Measurements from ENCODE around the gene ACBD4.
A peak's percentile ranks its signal among the peaks of the same experiment; 100 is the strongest.

ACBD4 gene

DNA sequence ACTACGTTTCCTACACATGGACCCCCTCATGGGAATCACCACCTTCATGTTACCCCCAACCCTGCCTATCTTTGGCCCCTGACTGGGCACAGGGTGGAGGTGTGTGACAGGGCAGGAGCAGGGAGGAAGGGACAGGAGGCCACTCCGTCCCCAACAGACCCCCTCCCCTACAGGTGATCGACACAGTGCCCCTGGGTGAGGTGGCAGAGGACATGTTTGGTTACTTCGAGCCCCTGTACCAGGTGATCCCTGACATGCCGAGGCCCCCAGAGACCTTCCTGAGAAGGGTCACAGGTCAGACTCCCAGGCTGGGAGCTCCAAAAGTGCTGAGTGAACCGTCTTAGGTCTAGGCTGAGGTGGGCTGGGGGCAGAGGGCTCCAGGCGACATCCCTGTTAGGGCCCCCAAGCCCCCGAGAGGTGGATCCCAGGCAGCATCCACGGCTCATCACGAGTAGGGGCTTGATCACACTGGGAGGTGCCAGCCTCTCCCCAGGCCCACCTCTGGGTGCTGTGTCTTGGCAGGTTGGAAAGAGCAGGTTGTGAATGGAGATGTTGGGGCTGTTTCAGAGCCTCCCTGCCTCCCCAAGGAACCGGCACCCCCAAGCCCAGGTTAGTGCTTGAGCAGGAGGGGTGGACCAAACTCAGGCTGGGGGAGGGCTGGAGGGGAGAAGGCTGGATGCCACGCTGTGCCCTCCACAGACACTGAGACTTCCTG, 1.5 kb downstream of the ACBD4 start:
- no peak for DNase-seq (ENCODE audit: low spot score)

DNA sequence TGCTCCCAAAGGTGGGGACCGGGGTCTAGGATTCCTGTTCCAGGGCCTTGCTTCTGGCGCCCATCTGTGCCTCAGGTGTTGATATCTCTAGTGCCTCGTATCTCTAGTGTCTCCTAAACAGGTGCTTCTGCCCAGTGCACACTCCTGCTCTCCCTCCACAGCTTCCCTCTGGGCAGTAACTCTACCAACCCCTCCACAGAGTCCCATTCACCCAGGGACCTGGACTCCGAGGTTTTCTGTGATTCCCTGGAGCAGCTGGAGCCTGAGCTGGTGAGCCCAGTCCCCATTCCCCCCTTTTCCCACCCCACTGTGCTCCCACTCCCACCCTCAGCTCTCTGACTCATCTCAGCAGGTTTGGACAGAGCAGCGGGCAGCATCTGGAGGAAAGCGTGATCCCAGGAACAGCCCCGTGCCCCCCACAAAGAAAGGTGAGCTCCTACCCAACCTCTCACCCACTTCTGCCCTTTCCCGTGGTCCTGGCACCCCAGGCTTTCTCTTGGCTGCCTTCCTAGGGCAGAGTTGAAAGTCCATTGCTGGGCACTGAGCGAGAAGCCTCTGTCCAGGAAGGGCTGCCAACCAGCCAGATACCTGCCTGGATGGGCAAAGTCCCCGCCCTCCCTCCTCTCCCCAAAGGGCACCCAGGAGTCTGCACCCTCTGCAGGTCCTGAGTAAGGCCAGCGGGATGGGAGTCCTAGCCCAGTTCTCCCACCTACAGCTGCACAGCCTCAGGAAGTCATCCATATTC, 2.2 kb downstream of the ACBD4 start:
- no peak for DNase-seq (ENCODE audit: low spot score)

DNA sequence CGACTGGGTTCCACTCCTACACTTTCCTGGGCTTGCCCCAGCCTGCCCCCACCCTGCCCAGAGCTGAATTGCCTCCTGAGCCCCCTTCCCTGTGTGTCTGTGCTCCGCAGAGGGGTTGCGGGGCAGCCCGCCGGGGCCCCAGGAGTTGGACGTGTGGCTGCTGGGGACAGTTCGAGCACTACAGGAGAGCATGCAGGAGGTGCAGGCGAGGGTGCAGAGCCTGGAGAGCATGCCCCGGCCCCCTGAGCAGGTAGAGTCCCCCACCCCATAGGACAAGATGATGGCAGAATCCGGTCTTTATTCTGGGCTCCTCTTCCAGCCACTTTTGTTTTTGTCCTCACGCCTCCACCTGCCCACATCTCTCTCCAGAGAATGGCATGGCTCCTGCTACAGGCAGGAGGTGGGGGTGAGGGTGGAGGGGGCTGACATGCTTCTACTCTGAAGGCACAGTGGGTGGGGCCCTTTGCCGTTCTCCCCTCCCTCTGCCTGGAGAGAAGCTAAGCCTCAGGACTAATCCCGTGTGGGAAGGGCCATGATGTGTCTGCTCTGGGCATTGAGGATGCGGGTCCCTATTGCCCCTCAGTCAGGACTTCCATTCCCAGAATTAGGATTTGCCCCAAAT, 3.5 kb downstream of the ACBD4 start:
- DNase-seq (ENCODE audit: low spot score), result no peak

DNA sequence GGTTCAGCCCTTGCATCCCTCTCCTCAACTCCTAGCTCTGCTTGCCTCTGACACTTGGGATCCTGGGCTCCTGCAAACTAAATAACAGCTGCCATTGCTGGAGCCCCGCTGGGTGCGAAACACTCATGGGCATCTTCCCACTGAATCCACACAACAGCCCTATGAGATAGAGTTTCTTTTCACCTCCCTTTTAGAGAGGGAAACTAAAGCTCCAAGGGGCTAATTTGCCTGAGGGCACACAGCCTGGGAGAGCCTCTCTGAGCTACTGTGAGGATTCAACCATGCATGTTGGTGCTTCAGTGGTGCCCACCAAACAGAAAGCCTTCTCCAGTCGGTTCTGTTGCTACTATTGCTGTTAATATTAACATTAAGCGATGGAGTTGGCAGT, 4.0 kb downstream of the ACBD4 start:
- no peak for DNase-seq (ENCODE audit: low spot score)

DNA sequence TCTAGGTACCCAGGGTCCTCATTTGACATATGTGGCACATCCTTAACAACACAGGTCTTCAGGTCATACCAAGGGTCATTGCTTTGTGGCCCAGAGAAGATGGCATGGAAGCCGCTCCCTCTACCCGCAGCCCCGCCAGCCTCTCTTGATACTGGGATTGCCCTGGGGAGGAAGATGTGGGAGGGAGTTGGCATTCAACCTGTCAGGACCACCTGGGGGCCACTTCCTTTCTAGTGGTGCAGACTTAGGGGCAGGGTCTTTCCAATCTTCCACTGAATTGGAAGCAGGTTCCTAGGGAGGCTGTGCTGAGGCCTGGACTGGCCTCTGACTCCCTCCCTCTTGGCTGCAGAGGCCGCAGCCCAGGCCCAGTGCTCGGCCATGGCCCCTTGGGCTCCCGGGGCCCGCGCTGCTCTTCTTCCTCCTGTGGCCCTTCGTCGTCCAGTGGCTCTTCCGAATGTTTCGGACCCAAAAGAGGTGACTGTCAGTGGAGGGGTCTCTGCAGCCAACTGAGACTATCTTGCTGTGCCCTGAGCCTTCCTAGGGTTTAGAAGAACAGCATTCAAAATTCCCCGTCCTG, 7.7 kb downstream of the ACBD4 start:
- DNase-seq (ENCODE audit: low spot score), result no peak

DNA sequence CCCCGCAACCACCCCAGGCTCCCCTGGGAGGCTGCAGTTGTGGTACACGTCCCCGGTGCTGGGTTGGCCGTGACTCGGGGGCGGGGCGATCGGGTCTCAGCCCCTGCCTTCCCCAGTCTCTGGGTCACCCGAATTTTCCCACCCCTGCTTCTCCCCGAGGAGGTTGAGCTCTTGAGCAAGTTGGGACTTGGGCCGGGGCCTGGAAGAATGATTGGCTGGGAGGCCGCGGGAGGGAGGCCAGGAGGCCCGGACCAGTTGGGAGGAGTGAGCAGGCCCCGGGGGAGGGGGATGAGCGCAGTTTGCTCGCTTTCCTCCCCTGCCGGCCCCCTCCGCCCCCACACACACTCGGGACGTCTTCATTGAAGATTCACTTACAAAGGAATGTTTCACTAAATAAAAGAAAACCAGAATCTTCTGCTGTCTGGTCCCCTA, 8.3 kb downstream of the ACBD4 start:
- DNase-seq (ENCODE audit: low spot score), result no peak

DNA sequence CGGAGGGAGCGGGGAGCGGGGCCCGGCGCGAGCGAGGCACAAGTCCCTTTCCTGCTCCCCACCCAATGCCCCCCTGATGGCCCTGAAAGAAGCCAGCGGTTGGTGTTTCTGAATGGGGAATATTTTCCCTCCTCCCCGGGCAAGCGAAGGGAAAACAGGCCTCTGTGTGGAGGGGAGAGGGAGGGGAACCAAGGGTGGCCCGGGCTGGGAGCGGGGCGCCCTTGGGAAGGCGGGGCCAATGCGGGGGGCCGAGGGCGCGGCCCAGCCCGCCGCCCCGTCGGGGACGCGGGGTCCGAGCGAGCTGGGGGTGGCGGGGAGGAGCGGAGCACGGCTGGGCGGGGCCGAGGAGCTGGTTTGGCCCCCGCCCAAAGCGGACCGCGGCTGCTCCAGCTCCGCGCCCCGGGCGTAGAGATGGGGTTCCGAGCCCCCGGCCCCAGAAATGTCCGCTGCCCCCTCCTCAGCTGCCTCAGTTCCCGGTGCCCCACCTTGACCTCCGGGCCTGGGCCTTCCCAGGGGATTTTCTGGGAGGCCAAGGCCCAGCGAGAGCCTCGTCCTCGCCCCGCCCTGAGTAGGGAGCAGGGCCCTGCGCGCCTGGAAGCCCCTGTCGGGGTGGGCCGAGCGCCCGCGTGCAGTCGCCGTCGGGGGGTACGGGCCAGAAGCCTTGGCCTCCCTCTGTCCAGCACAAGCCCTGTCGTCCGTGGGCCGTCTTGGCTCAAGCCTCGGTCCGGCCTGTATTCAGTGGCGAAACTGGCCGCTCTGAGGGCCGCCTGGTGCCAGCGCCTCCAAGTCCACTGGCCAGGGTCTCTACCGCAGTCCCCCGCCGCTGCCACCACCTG, 8.9 kb downstream of the ACBD4 start:
- no peak for DNase-seq (ENCODE audit: low spot score)

DNA sequence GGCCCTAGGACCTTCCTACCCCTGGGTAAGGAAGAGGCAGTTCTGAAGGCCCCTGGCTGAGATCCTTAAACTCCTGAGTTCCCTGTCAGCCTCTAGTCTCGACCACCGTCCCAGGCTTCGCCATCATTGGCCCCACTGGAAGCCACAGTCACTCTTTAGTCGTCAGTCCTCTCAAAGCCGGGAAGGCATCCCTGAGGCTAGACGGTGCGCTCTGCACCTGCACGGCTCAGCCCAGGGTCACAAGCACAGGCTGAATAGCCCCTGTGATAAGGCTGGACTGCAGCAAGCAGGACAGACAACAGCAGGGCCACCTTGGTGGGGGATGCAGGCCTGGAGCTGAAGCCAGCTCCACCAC, 9.5 kb downstream of the ACBD4 start:
- no peak for DNase-seq (ENCODE audit: low spot score)

DNA sequence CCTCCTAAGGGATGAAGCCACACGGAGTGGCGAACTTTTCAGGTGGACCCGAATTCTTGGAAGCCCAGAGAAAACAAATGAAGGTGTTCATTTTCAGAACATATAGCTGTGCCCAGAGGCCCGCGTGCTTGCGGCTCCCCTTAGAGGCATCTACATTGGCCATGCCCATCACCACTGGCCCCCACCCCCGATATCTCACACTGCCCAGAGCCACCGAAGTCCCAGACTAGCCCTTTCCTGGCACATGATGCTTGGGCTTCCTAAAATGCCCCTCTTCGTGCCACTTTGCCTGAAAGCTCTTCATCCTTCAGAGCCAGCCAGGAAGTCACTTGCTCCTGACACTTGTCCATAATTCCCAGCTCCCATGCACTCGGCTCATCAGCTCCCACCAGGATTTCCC, 10.7 kb downstream of the ACBD4 start:
- DNase-seq (ENCODE audit: low spot score), result no peak

DNA sequence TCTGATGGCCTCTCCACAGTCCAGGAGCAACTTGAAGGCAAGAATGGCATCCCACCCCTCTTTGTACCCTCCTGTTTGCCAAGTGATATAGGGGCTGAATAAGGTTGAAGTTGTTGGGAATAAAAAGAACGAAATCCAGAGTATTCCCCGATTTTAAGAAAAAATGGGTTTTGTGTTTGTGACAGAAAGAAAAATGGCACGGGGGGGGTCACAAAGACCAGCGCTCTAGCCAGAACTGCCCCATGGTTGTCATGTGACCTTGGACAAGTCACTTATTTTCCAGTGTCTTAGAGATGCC, 11.1 kb downstream of the ACBD4 start:
- no peak for DNase-seq (ENCODE audit: low spot score)

DNA sequence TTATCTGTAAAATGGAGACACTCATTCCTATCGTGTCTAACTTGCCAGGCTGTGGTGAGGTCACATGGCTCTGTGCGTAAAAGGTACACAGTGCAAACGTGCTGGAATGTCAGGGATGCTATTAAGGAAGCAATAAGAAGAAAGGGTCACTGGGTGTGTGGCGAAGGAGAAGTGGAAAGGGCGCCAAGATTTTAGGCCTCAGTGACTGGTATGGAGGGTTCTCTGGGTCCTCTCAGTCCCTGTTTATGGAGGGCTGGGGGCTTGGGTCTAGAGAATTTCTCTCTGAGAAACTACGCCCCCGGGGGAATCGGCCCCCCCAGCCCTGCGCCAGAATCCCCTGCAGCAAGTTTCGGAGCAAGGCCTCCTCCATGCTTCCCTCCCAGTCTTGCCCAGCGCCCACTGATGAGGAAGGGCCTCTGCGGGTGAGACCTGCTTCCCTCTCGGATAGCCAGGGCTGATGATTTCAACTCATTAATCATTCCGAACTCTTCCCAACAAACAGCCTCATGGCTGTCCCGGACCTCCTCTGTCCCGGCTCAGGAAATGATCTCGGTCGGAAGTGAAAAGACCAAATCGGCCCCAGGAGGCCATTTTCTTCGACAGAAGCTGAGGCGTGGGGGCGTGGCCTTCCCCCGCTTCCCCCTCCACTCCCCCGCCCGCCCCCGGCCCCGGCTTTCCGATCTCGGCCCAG, 11.5 kb downstream of the ACBD4 start:
- peak; percentile 65 for DNase-seq (ENCODE audit: low spot score)

DNA sequence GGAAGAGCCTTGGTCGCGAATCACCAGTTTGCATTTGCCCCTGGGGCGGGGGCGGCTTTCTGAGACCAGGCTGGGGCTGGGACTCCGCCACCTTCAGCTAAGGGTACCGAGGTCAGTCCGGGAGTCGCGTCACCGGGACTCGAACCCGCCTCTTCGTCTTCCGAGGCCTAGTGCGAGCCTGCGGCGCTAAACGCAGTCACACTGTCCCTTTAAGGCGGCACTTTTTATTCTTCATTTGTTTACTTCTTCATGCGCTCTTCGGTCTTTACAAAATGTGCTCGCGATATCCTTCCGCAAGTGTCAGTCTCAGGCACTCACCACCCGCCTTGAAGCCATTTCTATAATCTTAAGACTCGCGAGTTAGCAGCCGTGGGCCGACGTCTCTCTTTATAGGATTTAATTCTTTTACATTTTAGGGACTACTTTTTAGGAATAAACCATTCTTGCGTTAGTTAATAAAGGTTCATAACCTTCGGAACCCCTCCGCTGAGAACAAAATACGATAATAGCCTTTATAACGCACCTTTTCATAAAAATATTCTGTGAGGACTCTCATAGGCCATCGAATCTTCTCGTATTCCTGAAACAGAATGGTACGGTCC, 12.2 kb downstream of the ACBD4 start:
- DNase-seq (ENCODE audit: low spot score), result peak; percentile 82

DNA sequence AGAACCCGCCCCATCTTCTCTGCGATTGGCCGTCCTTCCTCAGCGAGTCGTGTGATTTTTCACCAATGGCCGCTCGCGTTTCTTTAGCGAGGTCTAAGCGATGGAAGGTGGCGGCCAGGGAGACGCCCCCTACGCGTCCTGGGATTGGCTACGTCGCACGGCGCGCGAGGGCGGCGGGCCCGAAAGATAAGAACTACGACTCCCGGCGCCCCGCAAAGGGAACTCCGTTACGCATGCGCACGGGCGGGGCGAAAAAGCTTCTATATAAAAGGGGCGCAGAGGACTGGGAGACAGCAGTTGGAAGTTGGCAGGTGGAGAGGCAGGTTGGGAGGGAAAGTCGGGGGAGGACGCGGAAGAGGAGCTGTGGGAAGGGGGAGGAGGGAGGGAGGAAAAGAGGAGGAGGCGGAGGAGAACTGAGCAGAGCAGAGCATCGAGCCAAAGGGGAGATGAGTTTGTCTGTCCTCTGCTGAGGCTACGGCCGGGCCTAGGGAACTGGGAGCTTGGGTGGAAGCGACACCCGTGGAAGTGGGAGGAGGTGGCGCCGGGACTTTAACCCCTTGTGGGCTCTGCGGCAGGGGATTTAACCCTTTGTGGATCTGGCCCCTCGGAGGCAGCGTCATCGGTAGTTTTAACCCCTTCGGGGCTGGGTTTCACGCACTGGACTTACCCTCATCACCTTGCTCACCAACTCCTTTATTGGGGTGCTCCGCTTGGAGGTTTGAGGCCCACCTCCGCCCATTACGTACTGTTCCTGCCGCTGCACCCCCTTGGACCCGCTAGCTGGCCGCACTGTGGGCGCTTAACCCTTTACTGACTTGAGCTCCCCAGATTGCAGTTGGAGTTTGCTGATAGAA, 12.9 kb downstream of the ACBD4 start, which contains the start of gene HEXIM1:
HEXIM1 (plus strand) TSS at position 293 of the 854 bp plus-strand sequence. CDS start 716 bp downstream, outside the sequence.
- peak; percentile 99 for DNase-seq (ENCODE audit: low spot score)

DNA sequence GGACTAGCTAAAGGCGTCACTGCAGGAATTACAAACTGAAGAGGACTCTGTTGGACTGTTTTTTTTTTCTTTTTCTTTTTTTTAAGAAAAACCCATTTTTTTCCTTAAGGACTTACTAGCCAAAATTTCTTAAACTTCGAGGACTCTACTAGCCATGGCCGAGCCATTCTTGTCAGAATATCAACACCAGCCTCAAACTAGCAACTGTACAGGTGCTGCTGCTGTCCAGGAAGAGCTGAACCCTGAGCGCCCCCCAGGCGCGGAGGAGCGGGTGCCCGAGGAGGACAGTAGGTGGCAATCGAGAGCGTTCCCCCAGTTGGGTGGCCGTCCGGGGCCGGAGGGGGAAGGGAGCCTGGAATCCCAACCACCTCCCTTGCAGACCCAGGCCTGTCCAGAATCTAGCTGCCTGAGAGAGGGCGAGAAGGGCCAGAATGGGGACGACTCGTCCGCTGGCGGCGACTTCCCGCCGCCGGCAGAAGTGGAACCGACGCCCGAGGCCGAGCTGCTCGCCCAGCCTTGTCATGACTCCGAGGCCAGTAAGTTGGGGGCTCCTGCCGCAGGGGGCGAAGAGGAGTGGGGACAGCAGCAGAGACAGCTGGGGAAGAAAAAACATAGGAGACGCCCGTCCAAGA, 13.7 kb downstream of the ACBD4 start:
- DNase-seq (ENCODE audit: low spot score), result peak; percentile 72

DNA sequence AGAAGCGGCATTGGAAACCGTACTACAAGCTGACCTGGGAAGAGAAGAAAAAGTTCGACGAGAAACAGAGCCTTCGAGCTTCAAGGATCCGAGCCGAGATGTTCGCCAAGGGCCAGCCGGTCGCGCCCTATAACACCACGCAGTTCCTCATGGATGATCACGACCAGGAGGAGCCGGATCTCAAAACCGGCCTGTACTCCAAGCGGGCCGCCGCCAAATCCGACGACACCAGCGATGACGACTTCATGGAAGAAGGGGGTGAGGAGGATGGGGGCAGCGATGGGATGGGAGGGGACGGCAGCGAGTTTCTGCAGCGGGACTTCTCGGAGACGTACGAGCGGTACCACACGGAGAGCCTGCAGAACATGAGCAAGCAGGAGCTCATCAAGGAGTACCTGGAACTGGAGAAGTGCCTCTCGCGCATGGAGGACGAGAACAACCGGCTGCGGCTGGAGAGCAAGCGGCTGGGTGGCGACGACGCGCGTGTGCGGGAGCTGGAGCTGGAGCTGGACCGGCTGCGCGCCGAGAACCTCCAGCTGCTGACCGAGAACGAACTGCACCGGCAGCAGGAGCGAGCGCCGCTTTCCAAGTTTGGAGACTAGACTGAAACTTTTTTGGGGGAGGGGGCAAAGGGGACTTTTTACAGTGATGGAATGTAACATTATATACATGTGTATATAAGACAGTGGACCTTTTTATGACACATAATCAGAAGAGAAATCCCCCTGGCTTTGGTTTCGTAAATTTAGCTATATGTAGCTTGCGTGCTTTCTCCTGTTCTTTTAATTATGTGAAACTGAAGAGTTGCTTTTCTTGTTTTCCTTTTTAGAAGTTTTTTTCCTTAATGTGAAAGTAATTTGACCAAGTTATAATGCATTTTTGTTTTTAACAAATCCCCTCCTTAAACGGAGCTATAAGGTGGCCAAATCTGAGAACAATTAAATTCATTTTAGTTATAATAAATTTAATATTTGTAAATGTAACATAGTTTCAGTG, 14.5 kb downstream of the ACBD4 start:
- peak; percentile 23 for DNase-seq (ENCODE audit: low spot score)

DNA sequence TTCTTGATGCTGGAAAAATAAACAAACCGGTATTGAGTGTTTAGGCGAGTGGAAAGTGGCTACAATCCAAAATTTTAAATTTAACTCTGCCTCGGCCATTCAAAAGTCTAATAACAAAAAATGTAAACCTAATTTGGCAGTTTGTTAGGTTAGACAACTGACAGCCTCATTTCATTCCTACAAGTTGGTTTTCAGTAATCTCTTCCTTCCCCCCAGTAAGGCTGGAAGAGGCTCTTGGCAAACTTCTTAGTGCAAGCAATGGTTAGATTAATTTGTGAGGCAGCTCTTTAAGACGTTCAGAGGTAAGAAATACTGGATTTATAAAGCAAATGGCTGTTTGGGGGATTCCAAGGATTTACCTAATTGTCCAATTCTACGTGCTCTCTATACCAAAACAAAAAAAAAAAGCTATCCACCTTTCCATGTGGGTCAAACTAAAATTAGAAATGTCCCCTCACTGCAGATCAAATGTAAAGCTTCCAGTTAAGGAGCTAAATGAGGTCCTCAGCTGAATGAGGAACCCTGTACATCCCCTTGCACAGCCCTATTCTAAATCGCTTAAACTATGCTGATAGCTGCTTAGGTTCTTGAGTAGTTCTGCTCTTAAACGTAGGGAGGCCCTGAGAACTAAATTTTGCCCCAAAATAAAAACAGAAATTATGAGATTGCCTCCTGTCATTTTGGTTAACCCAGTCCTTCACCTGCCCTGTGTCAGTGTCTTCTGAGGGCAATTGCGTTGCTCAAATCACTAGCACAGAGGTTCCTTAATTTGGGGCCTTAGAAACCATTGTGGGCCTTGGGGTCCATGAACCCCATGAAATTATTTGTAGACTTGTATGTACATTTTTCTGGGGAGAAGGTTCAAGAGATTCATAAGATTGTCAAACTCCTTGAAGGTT, 15.7 kb downstream of the ACBD4 start:
- no peak for DNase-seq (ENCODE audit: low spot score)

DNA sequence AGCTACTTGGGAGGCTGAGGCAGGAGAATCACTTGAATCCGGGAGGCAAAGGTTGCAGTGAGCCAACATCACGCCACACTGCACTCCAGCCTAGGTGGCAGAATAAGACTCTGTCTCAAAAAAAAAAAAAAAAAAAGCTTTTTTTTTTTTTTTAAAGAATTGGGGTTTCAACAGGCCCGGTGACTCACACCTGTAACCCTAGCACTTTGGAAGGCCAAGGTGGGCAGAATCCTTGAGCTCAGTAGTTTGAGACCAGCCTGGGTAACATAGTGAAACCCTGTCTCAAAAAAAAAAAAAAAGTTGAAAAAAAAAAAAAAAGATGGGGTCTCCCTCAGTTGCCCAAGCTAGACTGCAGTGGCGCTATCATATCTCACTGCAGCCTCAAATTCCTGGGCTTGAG, 19.5 kb downstream of the ACBD4 start:
- DNase-seq (ENCODE audit: low spot score), result no peak

Measured in CD4-positive, alpha-beta T cell treated with Interleukin-6 at 100 ng/mL for 8 hours (primary cell).